Measurements from ENCODE around the gene ALDOC.

DNA sequence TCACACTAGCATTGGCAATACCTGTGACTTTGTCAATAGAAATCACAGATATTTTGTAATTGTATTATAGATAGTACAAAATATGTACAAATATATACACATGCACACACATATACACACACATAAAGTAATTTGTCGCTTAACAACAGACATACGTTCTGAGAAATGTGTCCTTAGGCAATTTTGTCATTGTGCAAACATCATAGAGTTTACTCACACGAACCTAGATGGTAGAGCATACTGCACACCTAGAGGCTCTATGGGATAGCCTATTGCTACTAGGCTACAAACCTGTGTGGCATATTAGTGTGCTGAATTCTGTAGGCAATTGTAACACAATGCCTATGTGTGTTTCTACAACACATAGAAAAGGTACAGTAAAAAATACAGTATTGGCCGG lies 35.3 kb downstream of the ALDOC start:
- TF ChIP-seq EZH2 (IDR thresholded peaks at IDR 0.05; ENCODE audit: insufficient read depth, poor library complexity, severe bottlenecking): no peak
- TF ChIP-seq EZH2phosphoT487 (IDR thresholded peaks at IDR 0.05; ENCODE audit: insufficient read depth, low read depth): no peak

Measured in GM23248 (cell line).